NCI-H1092 treated with DMSO at 0.1 percent for 48 hours (cell line): ENCODE results near the gene CSRP1.
"Not testable (repeated sequence)": the region's sequence is repeated elsewhere in the genome, so short reads cannot be mapped to it uniquely, and the experiment has no call there.

Experiments used
- DNase-seq: peaks from one replicate; lab custom pipeline; 2025; lab: John Stamatoyannopoulos, UW

The CSRP1 gene

GRCh38 chr1:201537891-201538611 lies 31.1 kb upstream of the CSRP1 start:
- no peak for DNase-seq

- DNase-seq: no peak
These were observed 30.5 kb upstream of the CSRP1 start for GRCh38 chr1:201537467-201537866.

- DNase-seq: no peak
These were observed 30.1 kb upstream of the CSRP1 start for GRCh38 chr1:201537028-201537427.

GRCh38 chr1:201536558-201536957 lies 29.6 kb upstream of the CSRP1 start:
- DNase-seq: no peak

GRCh38 chr1:201535919-201536245 lies 29.0 kb upstream of the CSRP1 start:
- no peak for DNase-seq

- DNase-seq: no peak
These were observed 28.4 kb upstream of the CSRP1 start for GRCh38 chr1:201535046-201535918.

- no peak for DNase-seq
These were observed 26.9 kb upstream of the CSRP1 start for GRCh38 chr1:201533836-201534235.

- DNase-seq: peak; percentile 33
These were observed 24.9 kb upstream of the CSRP1 start for GRCh38 chr1:201531551-201532425.

GRCh38 chr1:201530741-201531531 lies 24.0 kb upstream of the CSRP1 start:
- DNase-seq: peak; percentile 57

- no peak for DNase-seq
These were observed 21.8 kb upstream of the CSRP1 start for GRCh38 chr1:201528631-201529252.

- no peak for DNase-seq
These were observed 21.0 kb upstream of the CSRP1 start for GRCh38 chr1:201527879-201528278.

GRCh38 chr1:201525193-201525778 lies 18.4 kb upstream of the CSRP1 start:
- no peak for DNase-seq

- DNase-seq: not testable (repeated sequence)
These were observed 13.2 kb upstream of the CSRP1 start for GRCh38 chr1:201520046-201520575.

GRCh38 chr1:201518071-201518470 lies 11.1 kb upstream of the CSRP1 start:
- DNase-seq: no peak

GRCh38 chr1:201517631-201518030 lies 10.7 kb upstream of the CSRP1 start:
- no peak for DNase-seq

- no peak for DNase-seq
These were observed 9.7 kb upstream of the CSRP1 start for GRCh38 chr1:201516511-201517127.

- no peak for DNase-seq
These were observed 9.0 kb upstream of the CSRP1 start for GRCh38 chr1:201515895-201516294.

GRCh38 chr1:201515062-201515750 lies 8.3 kb upstream of the CSRP1 start:
- DNase-seq: no peak

- no peak for DNase-seq
These were observed 7.5 kb upstream of the CSRP1 start for GRCh38 chr1:201514466-201514865.
